NCI-H460 (cell line): Measurements from ENCODE around the gene FAM227B. TPM values are rescaled to one million over a fixed set of nuclear protein-coding genes. Genes with fewer than 3 reads are reported as not detected.
"Not testable (repeated sequence)": the region's sequence is repeated elsewhere in the genome, so short reads cannot be mapped to it uniquely, and the experiment has no call there.

Experiments
- DNase-seq: peaks from one replicate; pipeline ENCODE4 v3.0.0-alpha.2; 2016; ENCODE audit warnings: low read depth; ENCODE audit errors: extremely low read depth
- polyA plus RNA-seq: library from polyadenylated mRNA; depleted of rRNA; stranded (reverse); fragments of >200 nt; gene quantifications from 2 replicates; pipeline ENCODE4 v1.2.3, GENCODE V29; 2014; cell fraction: nucleus; rRNA removed
- total RNA-seq: library from RNA; depleted of rRNA; stranded (reverse); fragments of >200 nt; shearing (Covaris generic); gene quantifications from 2 replicates; pipeline ENCODE4 v1.2.3, GENCODE V29; 2014; rRNA removed

The FAM227B gene
- 4.0 and 6.7 TPM in 2 replicates for total RNA-seq
- polyA plus RNA-seq, result 2.6 and 4.2 TPM in 2 replicates

GRCh38 chr15:49620658-49621368, at the start of gene FAM227B, which contains the start of gene DTWD1:
Gene FAM227B (minus strand): TSS chr15:49620818. CDS start chr15:49615171, 5,647 bp downstream.
Gene DTWD1 (plus strand): TSS chr15:49621048. CDS start chr15:49625168, 4,120 bp downstream.
- DNase-seq, result peak; percentile 95

DNA sequence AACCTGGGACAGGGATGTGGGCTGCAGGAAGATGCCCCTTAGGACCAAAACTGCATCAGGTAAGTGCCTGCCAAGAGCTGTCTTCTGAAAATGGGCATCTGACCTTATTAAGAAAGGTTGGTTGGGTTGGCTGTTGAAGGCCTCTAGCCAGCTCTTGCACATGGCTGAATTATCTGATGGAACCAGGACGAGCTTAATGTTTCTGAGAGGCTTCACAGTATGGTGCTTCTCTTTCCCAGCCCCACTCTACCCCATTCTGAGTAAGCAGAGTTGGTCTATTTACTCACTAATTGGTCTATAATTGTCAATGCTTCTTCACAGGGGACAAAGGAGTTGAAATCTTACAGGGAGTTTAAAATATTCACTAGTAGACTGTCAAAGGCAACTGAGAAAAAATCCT, 48.7 kb upstream of the FAM227B start:
- no peak for DNase-seq

DNA sequence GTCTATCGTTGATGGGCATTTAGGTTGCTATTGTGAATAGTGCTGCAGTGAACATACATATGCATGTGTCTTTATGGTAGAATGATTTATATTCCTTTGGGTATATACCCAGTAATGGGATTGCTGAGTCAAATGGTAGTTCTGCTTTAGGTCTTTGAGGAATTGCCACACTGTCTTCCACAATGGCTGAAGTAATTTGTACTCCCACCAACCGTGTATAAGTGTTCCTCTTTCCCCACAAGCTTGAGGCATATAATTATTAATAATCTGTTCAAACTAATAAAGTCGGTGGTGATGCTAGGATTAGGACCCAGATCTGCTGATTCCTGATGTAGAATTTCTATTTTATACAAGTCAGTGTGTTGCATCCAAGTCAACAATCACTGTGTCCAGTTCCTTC, 45.9 kb upstream of the FAM227B start:
- DNase-seq, result not testable (repeated sequence)

- no peak for DNase-seq
Observed at GRCh38 chr15:49664716-49665115, 44.1 kb upstream of the FAM227B start.

GRCh38 chr15:49656734-49657133, 36.1 kb upstream of the FAM227B start:
- no peak for DNase-seq

GRCh38 chr15:49652922-49653321, 32.3 kb upstream of the FAM227B start:
- no peak for DNase-seq

DNA sequence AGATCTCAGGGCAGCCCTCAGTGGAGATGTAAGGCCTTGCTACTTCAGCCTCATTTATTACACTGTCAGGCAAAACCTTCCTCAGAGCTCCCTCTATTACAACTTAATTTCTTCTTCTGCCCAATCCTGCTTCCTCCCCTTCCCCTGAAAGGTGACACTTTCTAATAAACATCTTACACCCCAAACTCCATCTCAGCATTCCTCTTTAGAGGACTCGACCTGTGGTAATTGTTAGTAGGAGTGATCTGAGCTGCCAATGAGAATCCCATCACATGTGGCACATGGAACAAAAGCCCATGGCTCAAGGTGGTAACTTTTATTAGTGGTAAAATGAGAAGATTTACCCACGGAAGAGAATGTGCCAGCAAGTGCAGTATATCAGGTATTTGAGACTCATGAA, 30.1 kb upstream of the FAM227B start:
- no peak for DNase-seq

GRCh38 chr15:49649987-49650386, 29.4 kb upstream of the FAM227B start:
- DNase-seq, result no peak

- no peak for DNase-seq
Observed at GRCh38 chr15:49646891-49647290, 26.3 kb upstream of the FAM227B start.

GRCh38 chr15:49645941-49646340, 25.3 kb upstream of the FAM227B start:
- DNase-seq, result no peak

GRCh38 chr15:49645277-49645676, 24.7 kb upstream of the FAM227B start:
- DNase-seq, result no peak

- DNase-seq, result no peak
Observed at GRCh38 chr15:49644364-49644794, 23.8 kb upstream of the FAM227B start.

- DNase-seq, result no peak
Observed at GRCh38 chr15:49637857-49638256, 17.2 kb upstream of the FAM227B start.

DNA sequence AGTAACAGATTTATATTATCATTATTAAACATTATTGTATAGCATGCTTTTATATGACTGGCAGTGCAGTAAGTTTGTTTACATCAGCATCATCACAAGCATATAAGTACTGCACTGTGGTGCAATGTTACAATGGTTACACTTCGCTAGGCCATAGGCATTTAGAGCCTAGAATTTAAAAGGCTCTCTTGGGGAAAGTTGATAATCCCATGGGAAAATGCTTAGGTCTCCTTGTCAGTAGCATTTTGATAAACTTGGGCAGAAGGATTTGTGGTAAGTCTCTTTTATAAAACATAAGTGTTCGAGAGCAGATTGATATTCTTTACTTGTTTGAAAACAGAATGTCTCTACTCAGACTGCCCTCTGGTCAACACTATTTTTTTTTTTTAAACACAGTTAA, 7.8 kb upstream of the FAM227B start:
- no peak for DNase-seq

GRCh38 chr15:49627407-49627877, 6.8 kb upstream of the FAM227B start:
- DNase-seq, result peak; percentile 62

DNA sequence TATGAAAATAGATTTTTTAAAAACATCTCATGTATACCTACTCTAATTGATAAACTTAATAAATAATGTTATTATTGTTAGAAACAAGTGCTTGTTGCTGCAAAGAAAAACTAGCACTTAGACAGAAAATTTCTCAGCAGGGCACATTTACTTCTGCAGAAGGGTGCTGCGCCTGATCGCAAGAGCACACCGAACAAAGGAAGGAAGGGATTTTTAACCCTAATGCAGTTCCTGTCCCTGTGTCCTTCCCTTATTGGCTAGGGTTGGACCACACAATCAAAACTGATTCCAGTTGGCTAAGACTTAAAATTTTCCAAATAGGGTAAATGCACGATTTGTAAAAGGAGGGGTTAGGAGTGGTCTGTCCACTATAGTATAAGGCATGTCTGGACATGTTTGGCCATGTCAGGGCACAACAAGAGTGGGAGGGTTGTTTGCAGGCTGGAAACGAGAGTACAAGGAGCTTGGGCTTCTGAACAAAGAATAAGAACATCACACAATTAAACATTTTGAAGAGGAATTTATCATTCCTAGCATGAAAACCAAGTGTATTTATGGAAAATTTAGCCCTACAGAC, 4.9 kb upstream of the FAM227B start:
- DNase-seq, result no peak

DNA sequence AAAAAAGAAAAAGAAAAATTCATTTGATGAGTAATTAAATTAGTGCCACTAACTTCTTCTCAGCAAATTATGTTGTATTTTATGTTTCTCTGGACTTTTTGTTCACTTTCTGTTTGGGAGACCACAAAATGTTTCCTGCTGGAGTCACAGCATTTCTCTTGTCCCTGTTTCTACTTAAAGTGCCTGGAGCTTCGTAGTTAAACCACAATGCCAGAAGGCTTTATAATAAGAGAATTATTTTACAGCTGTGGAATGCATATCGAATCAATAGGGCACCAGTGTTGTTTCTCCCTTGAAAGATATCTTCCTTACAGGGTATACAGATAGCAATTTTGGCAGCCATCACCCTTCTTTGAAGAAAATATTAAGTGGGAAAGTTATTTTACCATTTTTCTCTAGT, 3.4 kb upstream of the FAM227B start:
- no peak for DNase-seq

- DNase-seq, result no peak
Observed at GRCh38 chr15:49622561-49622960, 1.9 kb upstream of the FAM227B start.

DNA sequence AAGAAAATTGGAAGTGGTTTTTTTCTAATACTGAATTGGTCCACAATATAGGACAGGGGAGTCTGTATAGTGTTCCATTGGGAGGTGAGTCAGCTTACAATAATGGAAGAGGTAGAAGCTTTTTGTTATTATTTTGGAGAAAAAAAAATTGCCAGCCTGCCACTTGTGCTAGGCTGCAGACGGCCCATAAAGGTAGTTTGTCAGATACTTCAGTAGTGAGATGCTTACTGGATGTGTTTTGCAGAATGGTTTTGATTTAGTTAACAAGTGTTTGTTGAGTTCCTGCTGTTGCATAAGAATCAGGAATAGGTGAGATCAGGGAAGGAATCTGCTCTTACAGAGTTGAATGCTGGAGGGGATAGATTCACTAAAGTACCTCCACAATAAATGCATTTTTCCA, 1.3 kb upstream of the FAM227B start:
- no peak for DNase-seq

- no peak for DNase-seq
Observed at GRCh38 chr15:49621401-49621811, 788 bp upstream of the FAM227B start.

GRCh38 chr15:49620199-49620598, 419 bp downstream of the FAM227B start:
- peak; percentile 28 for DNase-seq

- DNase-seq, result no peak
Observed at GRCh38 chr15:49619226-49619625, 1.4 kb downstream of the FAM227B start.
